Erythroblast (primary cell): ENCODE data around the gene GARIN5A.

Source experiments
- DNase-seq, 2 experiments: peaks; one replicate each; lab custom pipeline; 2025; lab: John Stamatoyannopoulos, UW
- GATA1 ChIP-seq: IDR thresholded peaks from 2 replicates; pipeline ENCODE4 v1.6.1; 2011; ENCODE audit warnings: low read depth, mild to moderate bottlenecking, control low read depth, low read length, moderate library complexity
- POLR2A ChIP-seq: IDR thresholded peaks from 2 replicates; pipeline ENCODE4 v1.6.1; 2011; ENCODE audit warnings: mild to moderate bottlenecking, low read length

Gene GARIN5A

DNA sequence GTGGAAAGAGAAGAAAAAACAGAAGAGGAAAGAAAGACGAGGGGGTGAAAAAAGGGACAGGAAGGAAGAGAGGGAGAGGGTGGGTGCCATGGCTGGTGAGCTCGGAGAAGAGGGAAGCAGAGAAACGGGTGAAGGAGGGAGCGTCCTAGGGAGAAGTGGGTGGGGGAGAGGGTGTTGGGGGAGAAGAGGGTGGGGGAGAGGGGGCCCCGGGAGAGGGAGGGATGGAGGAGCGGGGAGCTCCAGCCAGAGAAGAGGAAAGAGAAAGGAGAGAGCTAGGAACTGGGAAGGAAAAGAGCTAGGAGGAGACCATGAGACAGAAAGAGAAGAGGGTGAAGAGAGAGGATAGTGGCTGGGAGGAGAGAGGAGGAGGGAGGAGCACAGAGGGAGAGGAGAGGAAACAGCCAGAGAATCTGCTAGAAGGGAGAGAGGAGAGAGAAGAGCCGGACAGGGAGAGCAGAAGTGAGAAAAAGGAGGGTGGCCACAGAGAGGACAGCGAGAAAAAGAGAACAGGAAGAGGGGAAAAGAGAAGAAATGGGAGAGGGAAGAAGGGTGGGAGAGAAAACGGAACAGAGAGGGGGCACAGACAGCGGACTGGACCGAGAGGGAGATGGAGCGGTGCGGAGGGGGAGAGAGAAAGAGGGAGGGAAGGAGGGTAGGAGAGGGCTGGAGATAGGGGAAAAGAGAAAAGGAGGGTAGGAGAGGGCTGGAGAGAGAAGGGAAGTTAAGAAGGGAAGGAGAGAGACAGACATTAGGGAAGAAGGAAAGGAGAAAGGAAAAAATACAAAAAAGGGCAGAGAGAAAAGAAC lies 11.9 kb upstream of the GARIN5A start:
- TF ChIP-seq GATA1 (no peak), POLR2A (no peak)
- DNase-seq = no peak

DNA sequence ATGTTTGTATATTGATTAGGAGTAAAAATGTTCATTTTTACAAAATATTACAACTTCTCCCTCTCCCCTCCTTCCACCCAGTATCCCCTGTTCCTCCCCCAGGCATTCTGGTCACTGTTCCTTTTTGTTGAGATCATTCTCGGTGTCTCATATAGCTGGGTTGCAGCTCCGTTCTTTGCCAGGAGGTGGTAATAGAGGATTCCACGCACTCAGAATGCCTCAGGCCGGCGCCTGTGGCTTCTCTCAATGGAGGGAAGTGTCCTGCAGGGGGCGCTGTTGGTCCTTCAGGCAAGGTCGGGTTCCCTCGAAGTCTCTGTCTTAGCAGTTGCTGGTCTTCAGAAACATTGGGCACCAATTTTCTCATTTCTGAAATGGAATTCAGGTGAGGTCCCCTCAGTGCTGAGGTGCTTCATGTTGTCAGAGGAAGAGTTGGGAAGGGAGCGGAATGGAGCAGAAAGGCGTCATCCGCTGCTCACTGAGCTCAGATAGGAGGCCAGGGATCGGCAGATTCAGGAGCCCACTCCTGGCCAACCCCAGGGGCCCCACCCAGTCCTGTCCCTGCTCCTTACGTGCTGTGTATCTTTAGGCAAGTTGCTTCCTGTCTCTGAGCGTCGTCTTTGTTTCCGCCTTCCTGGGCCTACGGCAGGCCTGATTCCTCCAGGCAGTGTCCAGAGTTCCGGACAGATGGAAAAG lies 10.3 kb upstream of the GARIN5A start:
- peak; percentile 75 to 84 for DNase-seq
- TF ChIP-seq POLR2A (no peak), GATA1 (no peak)

- no peak for TF ChIP-seq GATA1
- no peak for TF ChIP-seq POLR2A
- DNase-seq = no peak
Observed at GRCh38 chr19:50485284-50485955, 8.8 kb upstream of the GARIN5A start.

DNA sequence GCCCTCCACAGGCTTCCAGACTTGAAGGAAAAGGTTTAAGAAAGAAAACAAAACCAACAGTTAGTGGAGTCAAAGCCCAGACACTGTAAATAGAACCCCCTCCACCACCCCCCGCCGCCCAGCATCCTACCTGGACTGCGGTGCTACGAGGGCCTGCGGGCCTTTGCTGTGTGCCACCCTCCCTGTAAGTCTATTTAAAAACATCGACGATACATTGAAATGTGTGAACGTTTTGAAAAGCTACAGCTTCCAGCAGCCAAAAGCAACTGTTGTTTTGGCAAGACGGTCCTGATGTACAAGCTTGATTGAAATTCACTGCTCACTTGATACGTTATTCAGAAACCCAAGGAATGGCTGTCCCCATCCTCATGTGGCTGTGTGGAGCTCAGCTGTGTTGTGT lies 6.3 kb upstream of the GARIN5A start:
- TF ChIP-seq POLR2A (no peak), GATA1 (no peak)
- DNase-seq = no peak

DNA sequence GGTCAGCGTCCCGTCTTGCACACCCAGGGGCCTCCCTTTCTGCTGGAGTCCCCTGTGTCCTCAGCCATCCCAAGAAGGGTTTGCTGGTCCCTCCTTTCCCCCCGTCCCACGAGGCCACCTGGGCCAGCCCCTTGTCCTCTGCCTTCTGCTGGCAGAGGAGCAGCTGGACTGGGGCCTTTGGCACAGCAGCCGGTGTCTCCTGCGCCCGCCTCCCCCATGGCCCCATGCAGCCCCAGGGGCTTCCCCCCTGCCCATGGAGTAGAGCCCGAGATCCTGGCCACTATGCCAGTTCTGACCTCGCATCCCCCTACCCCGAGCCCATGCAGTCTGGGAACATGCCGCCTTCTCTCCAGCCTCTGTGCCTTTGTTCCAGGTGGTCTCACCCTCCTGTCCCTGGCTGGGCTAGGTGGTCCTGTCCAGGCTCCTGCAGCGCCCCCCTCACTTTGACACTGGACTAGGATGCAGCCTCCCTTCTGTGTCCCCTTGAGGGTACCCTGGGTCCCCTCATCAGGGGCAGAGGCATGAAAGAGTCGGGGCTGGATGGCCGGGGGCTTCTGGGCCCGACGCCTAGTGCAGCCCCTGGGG lies 5.7 kb upstream of the GARIN5A start:
- TF ChIP-seq GATA1 (no peak), POLR2A (no peak)
- DNase-seq = no peak

DNA sequence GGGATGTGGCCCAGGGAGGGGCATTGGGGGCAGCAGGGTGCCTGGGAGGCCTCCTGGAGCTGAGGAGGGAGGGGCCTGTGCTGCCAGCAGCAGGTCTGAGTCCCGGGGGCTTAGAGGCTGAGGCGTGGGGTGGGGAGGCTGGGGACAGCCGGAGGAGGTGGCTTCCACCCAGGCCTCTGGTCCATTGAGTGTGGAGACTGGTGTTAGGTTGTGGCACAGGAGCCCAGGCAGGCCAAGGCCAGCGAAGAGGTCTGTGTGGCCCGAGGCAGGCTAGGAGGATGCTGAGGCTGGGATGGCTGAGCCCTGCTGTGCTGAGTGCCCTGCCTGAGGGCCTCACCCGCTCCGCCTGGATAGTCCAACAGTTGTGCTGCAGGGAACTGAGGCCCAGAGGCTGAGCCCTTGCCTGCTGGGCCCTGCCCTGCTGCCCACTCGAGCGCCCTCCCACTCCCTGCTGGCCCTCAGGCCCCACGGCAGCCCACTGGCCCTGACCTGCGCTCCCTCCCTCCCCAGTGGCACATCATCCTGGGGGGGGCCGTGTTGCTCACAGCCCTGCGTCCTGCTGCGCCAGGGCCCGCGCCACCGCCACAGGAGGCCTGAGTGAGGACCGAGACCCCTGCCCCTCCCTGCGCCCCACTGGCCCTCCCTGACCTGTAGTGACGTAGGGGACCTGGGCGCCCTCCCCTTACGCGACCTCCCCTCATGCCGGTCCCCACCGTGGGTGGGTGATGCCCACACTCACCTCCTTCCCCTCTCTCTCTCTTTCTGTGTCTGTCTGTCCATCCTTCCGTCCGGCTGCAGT lies 4.9 kb upstream of the GARIN5A start:
- TF ChIP-seq POLR2A (no peak), GATA1 (no peak)
- DNase-seq = no peak

DNA sequence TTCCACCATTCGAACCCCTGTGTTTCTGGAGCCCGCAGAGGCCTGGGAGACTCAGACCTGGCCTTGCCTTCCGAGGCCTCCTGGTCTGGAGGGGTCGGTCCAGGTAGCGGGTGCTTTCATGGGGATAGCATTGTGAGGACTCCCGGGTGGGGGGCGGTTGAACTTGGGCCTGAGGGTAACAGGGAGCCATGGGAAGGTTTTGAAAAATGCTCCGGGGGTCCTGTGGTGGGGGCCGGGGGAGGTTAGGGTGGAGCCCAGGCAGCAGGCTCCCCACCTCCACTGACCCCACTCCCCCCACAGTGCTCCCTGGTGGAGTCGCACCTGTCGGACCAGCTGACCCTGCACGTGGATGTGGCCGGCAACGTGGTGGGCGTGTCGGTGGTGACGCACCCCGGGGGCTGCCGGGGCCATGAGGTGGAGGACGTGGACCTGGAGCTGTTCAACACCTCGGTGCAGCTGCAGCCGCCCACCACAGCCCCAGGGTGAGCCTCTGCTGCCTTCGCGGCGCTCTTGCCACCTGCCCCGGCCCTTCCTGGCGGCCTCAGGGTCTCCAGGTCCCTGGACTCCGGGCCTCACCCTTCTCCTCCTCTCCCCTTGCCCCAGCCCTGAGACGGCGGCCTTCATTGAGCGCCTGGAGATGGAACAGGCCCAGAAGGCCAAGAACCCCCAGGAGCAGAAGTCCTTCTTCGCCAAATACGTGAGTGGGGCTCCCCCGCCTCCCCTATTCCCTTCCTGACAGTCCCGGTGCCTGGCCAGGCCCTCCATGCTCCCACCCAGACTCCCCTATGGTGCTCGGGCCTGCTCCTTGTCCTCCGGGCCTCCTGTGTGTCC lies 3.8 kb upstream of the GARIN5A start:
- TF ChIP-seq POLR2A (no peak), GATA1 (no peak)
- DNase-seq = no peak

GRCh38 chr19:50479761-50480251 lies 3.2 kb upstream of the GARIN5A start:
- TF ChIP-seq GATA1 (no peak), POLR2A (no peak)
- no peak for DNase-seq

DNA sequence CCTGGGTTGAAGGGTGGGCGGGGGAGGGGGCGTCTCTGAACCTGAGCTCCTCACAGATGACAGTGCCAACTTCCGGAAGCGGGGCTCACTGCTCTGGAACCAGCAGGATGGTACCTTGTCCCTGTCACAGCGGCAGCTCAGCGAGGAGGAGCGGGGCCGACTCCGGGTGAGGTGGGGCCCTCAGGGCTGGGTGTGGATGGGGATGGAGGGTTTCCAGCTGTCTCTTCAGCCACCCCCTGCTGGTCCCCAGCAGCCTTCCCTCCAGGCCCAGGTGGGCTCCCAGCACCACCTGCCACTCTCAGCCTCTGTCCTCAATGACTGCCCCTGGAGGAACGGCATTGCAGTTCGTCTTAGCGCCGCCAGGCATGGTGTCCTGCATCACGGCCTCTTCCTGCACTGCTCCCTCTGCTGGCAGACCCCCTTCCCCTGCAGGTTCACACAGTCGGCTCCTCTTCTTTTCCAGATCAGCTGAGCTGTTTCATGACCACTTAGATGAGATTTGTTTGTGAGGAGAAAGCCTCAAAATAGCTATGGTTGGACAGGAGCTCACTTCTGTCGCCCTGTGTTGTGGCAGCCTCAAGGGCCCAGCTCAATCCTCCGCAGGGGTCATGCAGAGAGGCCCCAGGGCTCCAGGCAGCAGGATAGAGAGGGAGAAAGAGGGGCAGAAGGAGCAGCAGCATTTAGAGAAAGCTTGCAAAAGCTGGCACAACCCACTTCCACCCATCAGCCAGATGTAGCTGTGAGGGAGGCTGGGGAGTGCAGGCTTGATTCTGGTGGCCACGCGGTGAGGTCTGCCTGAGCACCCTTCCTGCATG lies 2.5 kb upstream of the GARIN5A start:
- TF ChIP-seq POLR2A (no peak), GATA1 (no peak)
- DNase-seq = peak; percentile 33 to 38

GRCh38 chr19:50477751-50478515 lies 1.3 kb upstream of the GARIN5A start:
- DNase-seq = no peak
- TF ChIP-seq POLR2A (no peak), GATA1 (no peak)

DNA sequence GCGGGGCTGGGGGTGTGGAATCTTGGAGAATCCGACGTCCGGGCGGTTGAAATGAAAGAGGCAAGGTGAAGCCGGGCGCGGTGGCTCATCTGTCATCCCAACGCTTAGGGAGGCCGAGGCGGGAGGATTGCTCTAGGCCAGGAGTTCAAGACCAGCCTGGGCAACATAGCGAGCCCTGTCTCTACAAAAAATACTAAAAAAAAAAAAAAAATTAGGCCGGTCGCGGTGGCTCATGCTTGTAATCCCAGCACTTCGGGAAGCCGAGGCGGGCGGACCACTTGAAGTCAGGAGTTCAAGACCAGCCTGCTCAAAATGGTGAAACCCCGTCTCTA lies 225 bp upstream of the GARIN5A start:
- DNase-seq = no peak
- TF ChIP-seq POLR2A (no peak), GATA1 (no peak)
